Endothelial cell of umbilical vein (primary cell): ENCODE data around the gene COL26A1. TPM values are rescaled to one million over a fixed set of nuclear protein-coding genes. Genes with fewer than 3 reads are reported as not detected.

Experiments
- BruUV-seq: library from RNA; stranded (reverse); fragments of 400-500 nt; replicated peaks from 2 replicates; lab custom pipeline; 2021; lab: Mats Ljungman, UMichigan
- CTCF ChIA-PET: fragments of 300-600, 350-600 bp; sonication (Branson Sonifier 250); formaldehyde crosslinking; loops from one replicate; lab custom pipeline; 2021; ENCODE audit warnings: antibody characterized with exemption, inconsistent platforms; lab: Charles Lee
- POLR2A ChIA-PET: fragments of 300-600, 350-600 bp; sonication (Branson Sonifier 250); formaldehyde crosslinking; loops from one replicate; lab custom pipeline; 2021; ENCODE audit warnings: antibody characterized with exemption, inconsistent platforms; lab: Charles Lee
- DNase-seq: peaks from one replicate; pipeline ENCODE4 v3.0.0-alpha.2; 2011; ENCODE audit warnings: low read depth, low spot score
- FAIRE-seq: peaks from 2 replicates; lab custom pipeline; 2011; peaks lifted over from hg19 to GRCh38; lab: Jason Lieb, UNC
- H2AFZ ChIP-seq: 2 replicates; pipeline ENCODE4 v1.6.0; 2012; ENCODE audit warnings: low read depth, low read length, control low read depth, inconsistent platforms
- H3K27ac ChIP-seq: 2 replicates; pipeline ENCODE4 v1.5.1; 2011; ENCODE audit warnings: low read depth, mild to moderate bottlenecking, control low read depth, low read length, moderate library complexity; ENCODE audit not compliant: insufficient read depth
- H3K27me3 ChIP-seq, 2 experiments: 2 replicates each; pipeline versions ENCODE4 v1.6.0 to v1.6.1; 2011; ENCODE audit warnings: low read length in 2 of 2, mixed read lengths in 1 of 2; ENCODE audit not compliant: control insufficient read depth in 2 of 2, insufficient read depth in 2 of 2
- H3K36me3 ChIP-seq, 2 experiments: 2 replicates in 1 of 2; 3 replicates in 1 of 2; pipeline ENCODE4 v1.5.1; 2011; ENCODE audit warnings: low read length in 2 of 2, mild to moderate bottlenecking in 1 of 2, moderate library complexity in 1 of 2; ENCODE audit not compliant: control insufficient read depth in 2 of 2, insufficient read depth in 2 of 2; ENCODE audit errors: extremely low read depth in 1 of 2
- H3K4me1 ChIP-seq: 3 replicates; pipeline ENCODE4 v1.5.1; 2011; ENCODE audit warnings: mild to moderate bottlenecking, low read length; ENCODE audit not compliant: control insufficient read depth, insufficient read depth; ENCODE audit errors: extremely low read depth
- H3K4me2 ChIP-seq: 2 replicates; pipeline ENCODE4 v1.6.1; 2011; ENCODE audit warnings: low read length, control low read depth, mixed read lengths; ENCODE audit not compliant: insufficient read depth
- H3K4me3 ChIP-seq, 3 experiments: fragments of 200-600 bp in 1 of 3; sonication (generic), shearing (Covaris generic) in 1 of 3; replicated peaks in 1 of 3; 2 replicates each; pipeline ENCODE4 v1.5.1; 2011 to 2016; ENCODE audit warnings: control low read depth in 3 of 3, low read length in 3 of 3, mild to moderate bottlenecking in 2 of 3, inconsistent platforms in 1 of 3, low read depth in 1 of 3, moderate library complexity in 1 of 3; ENCODE audit not compliant: insufficient read depth in 1 of 3
- H3K79me2 ChIP-seq: 2 replicates; pipeline ENCODE4 v1.6.0; 2012; ENCODE audit warnings: low read length, inconsistent platforms; ENCODE audit not compliant: control insufficient read depth, insufficient read depth
- H3K9ac ChIP-seq: replicated peaks from 2 replicates; pipeline ENCODE3; 2011; ENCODE audit warnings: low read length, control low read depth; ENCODE audit not compliant: insufficient read depth; ENCODE audit errors: extremely low read depth
- H3K9me1 ChIP-seq: replicated peaks from 3 replicates; pipeline ENCODE4 v1.6.0; 2011; ENCODE audit warnings: mild to moderate bottlenecking, low read length; ENCODE audit not compliant: control insufficient read depth, insufficient read depth; ENCODE audit errors: extremely low read depth
- H3K9me3 ChIP-seq: replicated peaks from 2 replicates; pipeline ENCODE4 v1.5.1; 2012; ENCODE audit warnings: low read length, inconsistent platforms; ENCODE audit not compliant: control insufficient read depth, insufficient read depth
- H4K20me1 ChIP-seq: replicated peaks from 2 replicates; pipeline ENCODE3; 2011; ENCODE audit warnings: mild to moderate bottlenecking, low read length; ENCODE audit not compliant: control insufficient read depth, insufficient read depth; ENCODE audit errors: extremely low read depth
- CTCF ChIP-seq, 2 donors: IDR thresholded peaks; 1 replicate in 1 of 2; 2 replicates in 1 of 2; pipeline ENCODE4 v1.5.1; 2011; ENCODE audit warnings: low read length in 2 of 2, mild to moderate bottlenecking in 2 of 2, moderate library complexity in 2 of 2, control low read depth in 1 of 2, inconsistent platforms in 1 of 2, low read depth in 1 of 2; ENCODE audit not compliant: insufficient read depth in 1 of 2; ENCODE audit errors: extremely low read depth in 1 of 2
- EZH2 ChIP-seq: IDR thresholded peaks from 2 replicates; pipeline ENCODE4 v1.6.1; 2012; ENCODE audit warnings: borderline replicate concordance, low read depth, mild to moderate bottlenecking, moderate library complexity, low read length, inconsistent platforms; ENCODE audit not compliant: severe bottlenecking
- FOS ChIP-seq: IDR thresholded peaks from 2 replicates; pipeline ENCODE4 v1.6.1; 2011; ENCODE audit warnings: mild to moderate bottlenecking, low read length, moderate library complexity, borderline replicate concordance; ENCODE audit not compliant: insufficient read depth
- GATA2 ChIP-seq: IDR thresholded peaks from 2 replicates; pipeline ENCODE4 v1.7.0; 2011; ENCODE audit warnings: low read depth, mild to moderate bottlenecking, moderate library complexity, mixed read lengths, low read length; ENCODE audit not compliant: insufficient read length, insufficient read depth
- JUN ChIP-seq: IDR thresholded peaks from 2 replicates; pipeline ENCODE4 v1.6.1; 2011; ENCODE audit warnings: borderline replicate concordance, low read depth; ENCODE audit not compliant: insufficient read length, insufficient read depth
- MAX ChIP-seq: IDR thresholded peaks from 2 replicates; pipeline ENCODE4 v1.6.1; 2011; ENCODE audit not compliant: insufficient read depth, insufficient read length
- MYC ChIP-seq: IDR thresholded peaks from one replicate; pipeline ENCODE4 v1.6.1; 2011; ENCODE audit warnings: mild to moderate bottlenecking, low read depth, low read length
- POLR2A ChIP-seq: IDR thresholded peaks from 2 replicates; pipeline ENCODE4 v1.6.1; 2012; ENCODE audit warnings: low read depth, mild to moderate bottlenecking, control low read depth, low read length
- POLR2AphosphoS5 ChIP-seq: IDR thresholded peaks from 2 replicates; pipeline ENCODE4 v1.6.1; 2012; ENCODE audit warnings: low read depth, mild to moderate bottlenecking, control low read depth, low read length, moderate library complexity; ENCODE audit not compliant: insufficient read depth
- dilution Hi-C: fragments of 300-500 bp; cut with MboI; formaldehyde crosslinking; loops from one replicate; pipeline ENCODE4 v1.15.0; 2019; ENCODE audit warnings: low sequenced_read_pairs; ENCODE audit not compliant: extremely low pct_ligation_motif_present
- intact Hi-C: fragments of 100-400 bp; cut with micrococcal nuclease; formaldehyde crosslinking; loops from one replicate; pipeline ENCODE4 v1.10.0; 2022
- polyA plus RNA-seq, 4 experiments: library from polyadenylated mRNA; depleted of rRNA in 3 of 4; stranded (reverse) in 3 of 4; unstranded in 1 of 4; fragments of >200 nt; gene quantifications; 2 replicates each; pipeline versions ENCODE4 v1.2.1 to v1.2.3, GENCODE V29; 2011 to 2012; ENCODE audit warnings: missing spikeins in 1 of 4
- total RNA-seq: library from RNA; stranded (reverse); gene quantifications from 2 replicates; pipeline ENCODE4 v1.2.3, GENCODE V29; 2021

Gene COL26A1
- total and polyA plus RNA-seq, 2 donors (not counting 3 experiments of a cell fraction or from before 2014, with no cell fraction given), result not detected

GRCh38 chr7:101575168-101575567, 212.5 kb downstream of the COL26A1 start:
- POLR2A ChIA-PET, result no interaction called here
- no peak for TF ChIP-seq POLR2AphosphoS5
- TF ChIP-seq GATA2, result no peak
- TF ChIP-seq EZH2, result no peak
- TF ChIP-seq MAX, result no peak
- TF ChIP-seq CTCF (IDR thresholded peaks at IDR 0.05; ENCODE audit: extremely low read depth in 1 of 2, insufficient read depth in 1 of 2, low read depth in 1 of 2, low read length in 2 of 2), result no peak
- no peak for TF ChIP-seq JUN
- no peak for TF ChIP-seq MYC
- TF ChIP-seq POLR2A, result no peak
- TF ChIP-seq FOS, result no peak
- no peak overlapping the region for H3K27ac ChIP-seq
- FAIRE-seq, result no peak
- no peaks in the 10 kb centered on the region for H3K79me2 ChIP-seq
- no peaks in the 10 kb centered on the region for H3K36me3 ChIP-seq
- H3K9me3 ChIP-seq, result no peaks in the 10 kb centered on the region
- BruUV-seq, result no TSS peak
- no peaks in the 10 kb centered on the region for H4K20me1 ChIP-seq
- no peaks in the 10 kb centered on the region for H3K9me1 ChIP-seq
- peaks cover 6 to 13% of the 10 kb centered on the region in 2 experiments for H3K27me3 ChIP-seq
- H2AFZ ChIP-seq, result no peak overlapping the region
- no peak overlapping the region for H3K4me3 ChIP-seq
- no peak for DNase-seq
- intact Hi-C loops (no loop called here), dilution Hi-C loops (no loop called here)
- H3K4me2 ChIP-seq, result no peak overlapping the region
- no peaks in the 10 kb centered on the region for H3K4me1 ChIP-seq
- CTCF ChIA-PET, result interaction anchor here (0.8 kb wide), 1 partner anchor 28 kb away, joined by 3 read pairs; no protein-coding TSS in a partner anchor
- no peak overlapping the region for H3K9ac ChIP-seq
